KMS-11 (cell line): ENCODE data around the gene BLVRA.

ENCODE experiments used
- H2AFZ ChIP-seq: fragments of 200-600 bp; sonication (generic); 2 replicates; pipeline ENCODE4 v1.6.1; 2016; ENCODE audit warnings: antibody characterized with exemption, mixed run types, low read depth
- H3K27ac ChIP-seq: fragments of 200-600 bp; sonication (generic); 2 replicates; pipeline ENCODE4 v1.6.1; 2016; ENCODE audit warnings: mild to moderate bottlenecking, mixed run types
- H3K27me3 ChIP-seq: fragments of 200-600 bp; sonication (generic); 2 replicates; pipeline ENCODE4 v1.6.1; 2017; ENCODE audit warnings: mild to moderate bottlenecking, low read depth, mixed run types, moderate library complexity; ENCODE audit not compliant: insufficient read depth
- H3K36me3 ChIP-seq: fragments of 200-600 bp; sonication (generic); 2 replicates; pipeline ENCODE4 v1.6.1; 2017; ENCODE audit warnings: mild to moderate bottlenecking, mixed run types; ENCODE audit not compliant: insufficient read depth
- H3K4me1 ChIP-seq: fragments of 200-600 bp; sonication (generic); 2 replicates; pipeline ENCODE4 v1.6.1; 2016; ENCODE audit warnings: mild to moderate bottlenecking, low read depth, mixed run types; ENCODE audit not compliant: poor library complexity, severe bottlenecking
- H3K4me2 ChIP-seq: fragments of 200-600 bp; sonication (generic); 2 replicates; pipeline ENCODE4 v1.7.0; 2016; ENCODE audit warnings: mild to moderate bottlenecking, mixed run types
- H3K4me3 ChIP-seq: fragments of 200-600 bp; sonication (generic); IDR thresholded peaks from 2 replicates; pipeline ENCODE4 v1.6.1; 2017; ENCODE audit warnings: low read depth, low read length, mixed read lengths; ENCODE audit not compliant: insufficient read depth
- H3K79me2 ChIP-seq: fragments of 200-600 bp; sonication (generic); 2 replicates; pipeline ENCODE4 v1.6.1; 2016; ENCODE audit warnings: low read depth, mixed run types; ENCODE audit not compliant: insufficient read depth
- H3K9ac ChIP-seq: fragments of 200-600 bp; sonication (generic); 2 replicates; pipeline ENCODE4 v1.6.1; 2016; ENCODE audit warnings: mild to moderate bottlenecking, mixed run types
- H4K20me1 ChIP-seq: fragments of 200-600 bp; sonication (generic); 2 replicates; pipeline ENCODE4 v1.6.1; 2016; ENCODE audit warnings: mild to moderate bottlenecking, mixed run types; ENCODE audit not compliant: insufficient read depth
- TF ChIP-seq, protein P1 (sequence below): fragments of 200-600 bp; sonication (generic); conservative IDR thresholded peaks from 2 replicates; pipeline ENCODE4 v1.6.1; 2017; ENCODE audit warnings: low read depth, mild to moderate bottlenecking, antibody characterized with exemption, low read length, moderate library complexity, mixed read lengths

BLVRA gene

DNA sequence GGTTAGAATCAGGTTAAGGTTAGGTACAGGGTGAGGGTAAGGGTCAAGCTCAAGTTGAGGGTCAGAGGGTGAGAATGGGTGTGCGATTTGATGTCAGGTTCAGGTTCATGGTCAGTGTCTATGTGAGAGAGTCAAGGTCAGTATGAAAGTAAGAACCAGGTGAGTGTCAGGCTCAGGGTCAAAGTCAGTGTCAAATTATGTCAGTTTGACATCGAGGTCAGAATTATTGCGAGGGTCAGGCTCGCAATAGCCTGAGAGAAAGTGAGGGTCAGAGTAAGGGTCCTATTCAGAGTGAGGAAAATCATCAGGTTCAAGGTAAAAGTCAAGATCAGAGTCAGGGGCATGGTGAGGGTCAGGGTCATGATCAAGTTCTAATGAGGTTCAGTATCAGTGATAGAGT, 97.8 kb downstream of the BLVRA start:
- TF ChIP-seq, protein P1, sequence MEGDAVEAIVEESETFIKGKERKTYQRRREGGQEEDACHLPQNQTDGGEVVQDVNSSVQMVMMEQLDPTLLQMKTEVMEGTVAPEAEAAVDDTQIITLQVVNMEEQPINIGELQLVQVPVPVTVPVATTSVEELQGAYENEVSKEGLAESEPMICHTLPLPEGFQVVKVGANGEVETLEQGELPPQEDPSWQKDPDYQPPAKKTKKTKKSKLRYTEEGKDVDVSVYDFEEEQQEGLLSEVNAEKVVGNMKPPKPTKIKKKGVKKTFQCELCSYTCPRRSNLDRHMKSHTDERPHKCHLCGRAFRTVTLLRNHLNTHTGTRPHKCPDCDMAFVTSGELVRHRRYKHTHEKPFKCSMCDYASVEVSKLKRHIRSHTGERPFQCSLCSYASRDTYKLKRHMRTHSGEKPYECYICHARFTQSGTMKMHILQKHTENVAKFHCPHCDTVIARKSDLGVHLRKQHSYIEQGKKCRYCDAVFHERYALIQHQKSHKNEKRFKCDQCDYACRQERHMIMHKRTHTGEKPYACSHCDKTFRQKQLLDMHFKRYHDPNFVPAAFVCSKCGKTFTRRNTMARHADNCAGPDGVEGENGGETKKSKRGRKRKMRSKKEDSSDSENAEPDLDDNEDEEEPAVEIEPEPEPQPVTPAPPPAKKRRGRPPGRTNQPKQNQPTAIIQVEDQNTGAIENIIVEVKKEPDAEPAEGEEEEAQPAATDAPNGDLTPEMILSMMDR: no peak
- Histone ChIP-seq H3K4me1 (peaks cover 19% of the 10 kb centered on the region), H3K27me3 (no peaks in the 10 kb centered on the region), H3K4me3 (no peak overlapping the region), H3K4me2 (no peak overlapping the region), H2AFZ (no peak overlapping the region), H3K27ac (no peak overlapping the region), H3K36me3 (no peaks in the 10 kb centered on the region), H3K9ac (no peak overlapping the region), H3K79me2 (no peaks in the 10 kb centered on the region), H4K20me1 (no peaks in the 10 kb centered on the region)
